HepG2 (cell line): Measurements from ENCODE around the gene SP140L. TPM values are rescaled to one million over a fixed set of nuclear protein-coding genes. Genes with fewer than 3 reads are reported as not detected.

Experiments
- ARNTL ChIP-seq: sonication (generic); formaldehyde crosslinking; IDR thresholded peaks from 2 replicates; pipeline ENCODE4 v1.4.0; 2020; ENCODE audit warnings: mild to moderate bottlenecking, missing genetic modification reagents
- BRCA1 ChIP-seq: sonication (generic); formaldehyde crosslinking; IDR thresholded peaks from 2 replicates; pipeline ENCODE4 v1.4.0; 2020; ENCODE audit warnings: missing genetic modification reagents
- EZH2 ChIP-seq: conservative IDR thresholded peaks from 2 replicates; pipeline ENCODE4 v1.6.1; 2012; ENCODE audit warnings: mild to moderate bottlenecking, low read depth, low read length, moderate library complexity
- FIP1L1 ChIP-seq: fragments of 200-400 bp; formaldehyde crosslinking; IDR thresholded peaks from 2 replicates; pipeline ENCODE4 v1.6.1; 2018; ENCODE audit warnings: low read depth, mild to moderate bottlenecking, low read length, moderate library complexity, borderline replicate concordance; ENCODE audit not compliant: insufficient read depth
- GATA4 ChIP-seq: sonication (generic); IDR thresholded peaks from 2 replicates; pipeline ENCODE4 v1.6.1; 2016; ENCODE audit warnings: antibody characterized with exemption, low read depth, borderline replicate concordance
- GATAD1 ChIP-seq: IDR thresholded peaks from 2 replicates; pipeline ENCODE4 v1.6.1; 2016; ENCODE audit warnings: missing genetic modification reagents, missing compliant biosample characterization
- HDAC1 ChIP-seq: sonication (generic); formaldehyde crosslinking; IDR thresholded peaks from 2 replicates; pipeline ENCODE4 v1.5.1; 2020; ENCODE audit warnings: mild to moderate bottlenecking, missing genetic modification reagents
- HHEX ChIP-seq: IDR thresholded peaks from 2 replicates; pipeline ENCODE4 v1.6.1; 2016; ENCODE audit warnings: control low read depth
- HNRNPL ChIP-seq: fragments of 200-400 bp; formaldehyde crosslinking; IDR thresholded peaks from 2 replicates; pipeline ENCODE4 v1.6.1; 2017; ENCODE audit warnings: mild to moderate bottlenecking, low read depth, low read length
- IKZF5 ChIP-seq: IDR thresholded peaks from 2 replicates; pipeline ENCODE4 v1.6.1; 2018; ENCODE audit warnings: missing genetic modification reagents, mild to moderate bottlenecking, missing compliant biosample characterization
- MIXL1 ChIP-seq: IDR thresholded peaks from 2 replicates; pipeline ENCODE4 v1.6.1; 2016
- MXD4 ChIP-seq: IDR thresholded peaks from 2 replicates; pipeline ENCODE4 v1.6.1; 2016; ENCODE audit warnings: mild to moderate bottlenecking, missing biosample characterization, missing genetic modification reagents
- NFYB ChIP-seq: sonication (generic); formaldehyde crosslinking; IDR thresholded peaks from 2 replicates; pipeline ENCODE4 v1.4.0; 2020; ENCODE audit warnings: missing genetic modification reagents
- SMARCE1 ChIP-seq: fragments of 450-650 bp; IDR thresholded peaks from 2 replicates; pipeline ENCODE4 v1.6.1; 2017; ENCODE audit warnings: borderline replicate concordance
- SPEN ChIP-seq: sonication (generic); formaldehyde crosslinking; IDR thresholded peaks from 2 replicates; pipeline ENCODE4 v1.5.1; 2020; ENCODE audit warnings: low read depth, mild to moderate bottlenecking, missing genetic modification reagents
- TP53 ChIP-seq: sonication (generic); formaldehyde crosslinking; conservative IDR thresholded peaks from 2 replicates; pipeline ENCODE4 v1.4.0; 2020; ENCODE audit warnings: missing genetic modification reagents
- ZFP82 ChIP-seq: sonication (generic); formaldehyde crosslinking; IDR thresholded peaks from 2 replicates; pipeline ENCODE4 v1.5.1; 2020; ENCODE audit warnings: mild to moderate bottlenecking, missing genetic modification reagents, borderline replicate concordance
- ZFP90 ChIP-seq: sonication (generic); formaldehyde crosslinking; IDR thresholded peaks from 2 replicates; pipeline ENCODE4 v1.8.0; 2022; ENCODE audit warnings: missing genetic modification reagents, mild to moderate bottlenecking, inconsistent platforms, borderline replicate concordance
- ZNF205 ChIP-seq: IDR thresholded peaks from 2 replicates; pipeline ENCODE4 v1.6.1; 2018; ENCODE audit warnings: missing biosample characterization, missing genetic modification reagents
- ZNF709 ChIP-seq: sonication (generic); formaldehyde crosslinking; IDR thresholded peaks from 2 replicates; pipeline ENCODE4 v1.5.0; 2020; ENCODE audit warnings: mild to moderate bottlenecking, missing genetic modification reagents
- polyA plus RNA-seq, 8 experiments: library from polyadenylated mRNA; depleted of rRNA in 3 of 8; stranded (reverse) in 7 of 8; unstranded in 1 of 8; fragments of >200 nt; fragmentation: Illumina TruSeq in 4 of 8; extraction: Trizol in 4 of 8; gene quantifications; 2 replicates each; pipeline versions ENCODE4 v1.2.1 to v1.2.3, GENCODE V29; 2011 to 2016; ENCODE audit warnings: low read depth in 4 of 8, missing spikeins in 1 of 8, mixed read lengths in 1 of 8; ENCODE audit not compliant: insufficient read depth in 1 of 8
- total RNA-seq, 5 experiments: library from RNA; depleted of rRNA; stranded (reverse); fragments of >200 nt; fragmentation: Illumina TruSeq; extraction: Trizol; gene quantifications; 2 replicates each; pipeline ENCODE4 v1.2.3, GENCODE V29; 2016; ENCODE audit warnings: low read depth in 1 of 5
- TF ChIP-seq, protein P1 (sequence below): sonication (generic); formaldehyde crosslinking; IDR thresholded peaks from 2 replicates; pipeline ENCODE4 v1.4.0; 2020; ENCODE audit warnings: missing genetic modification reagents, borderline replicate concordance
- TF ChIP-seq, protein P2 (sequence below): sonication (generic); formaldehyde crosslinking; IDR thresholded peaks from 2 replicates; pipeline ENCODE4 v1.5.1; 2020; ENCODE audit warnings: mild to moderate bottlenecking, moderate library complexity, missing genetic modification reagents
- TF ChIP-seq, protein P3 (sequence below): sonication (generic); formaldehyde crosslinking; IDR thresholded peaks from 2 replicates; pipeline ENCODE4 v1.4.0; 2020; ENCODE audit warnings: low read depth, mild to moderate bottlenecking, missing genetic modification reagents

The SP140L gene
- total and polyA plus RNA-seq, 2 of the 13 experiments (the other 11 are each of a cell fraction or from before 2014, with no cell fraction given), result 10.9 to 17.5 TPM

DNA sequence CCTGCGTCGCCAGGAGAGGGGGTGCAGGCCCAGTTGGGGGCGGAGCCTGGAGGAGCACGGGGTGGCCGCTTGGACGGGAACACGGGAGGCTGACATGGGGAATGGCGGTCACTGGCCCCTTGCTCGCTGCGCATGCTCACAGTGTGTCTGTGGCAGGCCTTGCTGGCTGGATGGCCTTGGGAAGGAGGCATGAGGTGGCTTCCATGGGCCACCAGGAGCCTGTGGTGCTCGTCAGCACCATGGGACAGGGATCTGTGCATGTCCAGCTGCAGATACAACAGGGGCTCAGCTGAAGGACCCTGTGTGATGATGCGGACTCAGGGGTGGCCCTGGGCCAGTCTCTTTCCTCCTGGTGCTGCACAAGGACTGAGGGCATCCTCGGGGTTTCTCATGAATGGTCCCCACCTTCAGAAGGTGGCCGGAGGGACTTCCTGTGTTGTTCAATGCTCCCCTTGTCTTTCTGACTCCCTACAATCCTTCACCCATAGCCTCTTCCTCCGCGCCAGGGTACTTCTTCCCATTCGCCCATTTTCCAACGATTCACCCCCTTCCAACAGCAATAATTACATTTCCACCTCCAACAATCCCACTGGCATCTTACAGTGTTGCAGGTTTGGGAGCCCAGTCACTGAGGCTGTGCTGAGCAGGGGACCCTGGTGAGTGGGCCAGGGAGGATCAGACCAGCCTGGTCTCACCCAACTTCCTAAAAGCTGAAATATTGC, 3.4 kb upstream of the SP140L start (continued):
- TF ChIP-seq ZFP82 (CRISPR knock-in tag) (no peak), ZFP90 (no peak), MXD4 (CRISPR knock-in tag) (peak; percentile 58; the same call in 1 of the 2 replicates), FIP1L1 (no peak), BRCA1 (no peak), TP53 (CRISPR knock-in tag) (no peak), SMARCE1 (no peak), SPEN (peak; percentile 30; the same call in 1 of the 2 replicates), GATAD1 (peak; percentile 69), HHEX (CRISPR knock-in tag) (no peak), MIXL1 (no peak), IKZF5 (CRISPR knock-in tag) (no peak; the same call in 1 of the 2 replicates), ZNF709 (peak; percentile 78; the same call in 1 of the 2 replicates), GATA4 (no peak), EZH2 (no peak), ARNTL (no peak), HNRNPL (no peak), NFYB (CRISPR knock-in tag) (no peak), HDAC1 (peak; percentile 65), ZNF205 (CRISPR knock-in tag) (peak; percentile 39; the same call in 1 of the 2 replicates)
- TF ChIP-seq, protein P1, sequence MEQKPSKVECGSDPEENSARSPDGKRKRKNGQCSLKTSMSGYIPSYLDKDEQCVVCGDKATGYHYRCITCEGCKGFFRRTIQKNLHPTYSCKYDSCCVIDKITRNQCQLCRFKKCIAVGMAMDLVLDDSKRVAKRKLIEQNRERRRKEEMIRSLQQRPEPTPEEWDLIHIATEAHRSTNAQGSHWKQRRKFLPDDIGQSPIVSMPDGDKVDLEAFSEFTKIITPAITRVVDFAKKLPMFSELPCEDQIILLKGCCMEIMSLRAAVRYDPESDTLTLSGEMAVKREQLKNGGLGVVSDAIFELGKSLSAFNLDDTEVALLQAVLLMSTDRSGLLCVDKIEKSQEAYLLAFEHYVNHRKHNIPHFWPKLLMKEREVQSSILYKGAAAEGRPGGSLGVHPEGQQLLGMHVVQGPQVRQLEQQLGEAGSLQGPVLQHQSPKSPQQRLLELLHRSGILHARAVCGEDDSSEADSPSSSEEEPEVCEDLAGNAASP (CRISPR knock-in tag), result no peak
- TF ChIP-seq, protein P2, sequence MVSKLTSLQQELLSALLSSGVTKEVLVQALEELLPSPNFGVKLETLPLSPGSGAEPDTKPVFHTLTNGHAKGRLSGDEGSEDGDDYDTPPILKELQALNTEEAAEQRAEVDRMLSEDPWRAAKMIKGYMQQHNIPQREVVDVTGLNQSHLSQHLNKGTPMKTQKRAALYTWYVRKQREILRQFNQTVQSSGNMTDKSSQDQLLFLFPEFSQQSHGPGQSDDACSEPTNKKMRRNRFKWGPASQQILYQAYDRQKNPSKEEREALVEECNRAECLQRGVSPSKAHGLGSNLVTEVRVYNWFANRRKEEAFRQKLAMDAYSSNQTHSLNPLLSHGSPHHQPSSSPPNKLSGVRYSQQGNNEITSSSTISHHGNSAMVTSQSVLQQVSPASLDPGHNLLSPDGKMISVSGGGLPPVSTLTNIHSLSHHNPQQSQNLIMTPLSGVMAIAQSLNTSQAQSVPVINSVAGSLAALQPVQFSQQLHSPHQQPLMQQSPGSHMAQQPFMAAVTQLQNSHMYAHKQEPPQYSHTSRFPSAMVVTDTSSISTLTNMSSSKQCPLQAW, result no peak
- TF ChIP-seq, protein P3, sequence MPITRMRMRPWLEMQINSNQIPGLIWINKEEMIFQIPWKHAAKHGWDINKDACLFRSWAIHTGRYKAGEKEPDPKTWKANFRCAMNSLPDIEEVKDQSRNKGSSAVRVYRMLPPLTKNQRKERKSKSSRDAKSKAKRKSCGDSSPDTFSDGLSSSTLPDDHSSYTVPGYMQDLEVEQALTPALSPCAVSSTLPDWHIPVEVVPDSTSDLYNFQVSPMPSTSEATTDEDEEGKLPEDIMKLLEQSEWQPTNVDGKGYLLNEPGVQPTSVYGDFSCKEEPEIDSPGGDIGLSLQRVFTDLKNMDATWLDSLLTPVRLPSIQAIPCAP (CRISPR knock-in tag), result no peak
